ENCODE results near the gene TMEM204.
A peak's percentile ranks its signal among the peaks of the same experiment; 100 is the strongest.

The TMEM204 gene

GRCh38 chr16:1538804-1539520, 5.5 kb downstream of the TMEM204 start:
- DNase-seq (ENCODE audit: low read depth): no peak

GRCh38 chr16:1539720-1540555, 6.5 kb downstream of the TMEM204 start:
- no peak for DNase-seq (ENCODE audit: low read depth)

- DNase-seq (ENCODE audit: low read depth): no peak
Observed at GRCh38 chr16:1540556-1540855, 7.0 kb downstream of the TMEM204 start.

- no peak for DNase-seq (ENCODE audit: low read depth)
Observed at GRCh38 chr16:1541293-1542165, 8.1 kb downstream of the TMEM204 start.

GRCh38 chr16:1542166-1542500, 8.7 kb downstream of the TMEM204 start:
- no peak for DNase-seq (ENCODE audit: low read depth)

- DNase-seq (ENCODE audit: low read depth): no peak
Observed at GRCh38 chr16:1542533-1542932, 9.1 kb downstream of the TMEM204 start.

GRCh38 chr16:1543085-1543896, 9.8 kb downstream of the TMEM204 start:
- peak; percentile 62 for DNase-seq (ENCODE audit: low read depth)

GRCh38 chr16:1545044-1546040, 11.9 kb downstream of the TMEM204 start:
- no peak for DNase-seq (ENCODE audit: low read depth)

GRCh38 chr16:1546430-1546829, 13.0 kb downstream of the TMEM204 start:
- no peak for DNase-seq (ENCODE audit: low read depth)

GRCh38 chr16:1548233-1548632, 14.8 kb downstream of the TMEM204 start:
- no peak for DNase-seq (ENCODE audit: low read depth)

GRCh38 chr16:1548727-1549126, 15.3 kb downstream of the TMEM204 start:
- DNase-seq (ENCODE audit: low read depth): no peak

GRCh38 chr16:1550069-1550468, 16.6 kb downstream of the TMEM204 start:
- no peak for DNase-seq (ENCODE audit: low read depth)

- DNase-seq (ENCODE audit: low read depth): no peak
Observed at GRCh38 chr16:1550696-1551095, 17.2 kb downstream of the TMEM204 start.

GRCh38 chr16:1551166-1551565, 17.7 kb downstream of the TMEM204 start:
- DNase-seq (ENCODE audit: low read depth): no peak

GRCh38 chr16:1552129-1552528, 18.7 kb downstream of the TMEM204 start:
- no peak for DNase-seq (ENCODE audit: low read depth)

- DNase-seq (ENCODE audit: low read depth): no peak
Observed at GRCh38 chr16:1553946-1554825, 20.7 kb downstream of the TMEM204 start.

GRCh38 chr16:1554826-1555445, 21.5 kb downstream of the TMEM204 start:
- no peak for DNase-seq (ENCODE audit: low read depth)

GRCh38 chr16:1556254-1556653, 22.8 kb downstream of the TMEM204 start:
- DNase-seq (ENCODE audit: low read depth): no peak

GRCh38 chr16:1557074-1557473, 23.6 kb downstream of the TMEM204 start:
- DNase-seq (ENCODE audit: low read depth): no peak
